CD14-positive monocyte (primary cell): ENCODE data around the gene SCN4A. TPM values are rescaled to one million over a fixed set of nuclear protein-coding genes. Genes with fewer than 3 reads are reported as not detected.
A peak's percentile ranks its signal among the peaks of the same experiment; 100 is the strongest.

Source experiments
- DNase-seq, 3 donors: peaks; one replicate each; pipeline ENCODE4 v3.0.0-alpha.2; 2011 to 2022
- H2AFZ ChIP-seq: 2 replicates; pipeline ENCODE4 v1.6.0; 2012; ENCODE audit warnings: mild to moderate bottlenecking, low read depth, low read length, inconsistent platforms; ENCODE audit not compliant: insufficient read depth, poor library complexity, severe bottlenecking
- H3K27ac ChIP-seq, 2 donors: 1 replicate in 1 of 2; 2 replicates in 1 of 2; pipeline ENCODE4 v1.5.1; 2012 to 2013; ENCODE audit warnings: low read length in 2 of 2, control low read depth in 1 of 2, inconsistent platforms in 1 of 2, low read depth in 1 of 2, mild to moderate bottlenecking in 1 of 2
- H3K27me3 ChIP-seq, 2 donors: one replicate each; pipeline versions ENCODE4 v1.6.0 to v1.6.1; 2011 to 2013; ENCODE audit warnings: low read length in 2 of 2; ENCODE audit not compliant: control insufficient read depth in 2 of 2, insufficient read depth in 2 of 2
- H3K36me3 ChIP-seq, 2 donors: replicated peaks in 1 of 2; 1 replicate in 1 of 2; 2 replicates in 1 of 2; pipeline versions ENCODE4 v1.5.1 to v1.6.1; 2012 to 2013; ENCODE audit warnings: low read length in 2 of 2, control low read depth in 1 of 2, inconsistent platforms in 1 of 2, mild to moderate bottlenecking in 1 of 2; ENCODE audit not compliant: insufficient read depth in 2 of 2, control insufficient read depth in 1 of 2
- H3K4me1 ChIP-seq, 2 donors: 1 replicate in 1 of 2; 2 replicates in 1 of 2; pipeline versions ENCODE4 v1.5.1 to v1.6.1; 2012 to 2013; ENCODE audit warnings: low read length in 2 of 2, control low read depth in 1 of 2, inconsistent platforms in 1 of 2, mild to moderate bottlenecking in 1 of 2, moderate library complexity in 1 of 2; ENCODE audit not compliant: insufficient read depth in 2 of 2, control insufficient read depth in 1 of 2
- H3K4me2 ChIP-seq: replicated peaks from 2 replicates; pipeline ENCODE3; 2012; ENCODE audit warnings: low read length, moderate library complexity, mild to moderate bottlenecking; ENCODE audit not compliant: poor library complexity, severe bottlenecking; ENCODE audit errors: extremely low read depth
- H3K4me3 ChIP-seq, 3 experiments: fragments of 200-600 bp in 1 of 3; sonication (generic) in 1 of 3; replicated peaks in 1 of 3; 1 replicate in 2 of 3; 2 replicates in 1 of 3; pipeline ENCODE4 v1.5.1; 2011 to 2013; ENCODE audit warnings: low read length in 3 of 3, mild to moderate bottlenecking in 3 of 3, control low read depth in 2 of 3, low read depth in 2 of 3, inconsistent platforms in 1 of 3, moderate library complexity in 1 of 3
- H3K79me2 ChIP-seq: 2 replicates; pipeline ENCODE4 v1.6.0; 2012; ENCODE audit warnings: mild to moderate bottlenecking, control low read depth, inconsistent platforms, low read length, moderate library complexity; ENCODE audit not compliant: insufficient read depth
- H3K9ac ChIP-seq: 2 replicates; pipeline ENCODE4 v1.6.0; 2017; ENCODE audit warnings: low read length, mild to moderate bottlenecking; ENCODE audit not compliant: insufficient read depth, poor library complexity, severe bottlenecking
- H3K9me3 ChIP-seq, 2 donors: replicated peaks in 1 of 2; 1 replicate in 1 of 2; 2 replicates in 1 of 2; pipeline versions ENCODE4 v1.5.1 to v1.6.1; 2012 to 2013; ENCODE audit warnings: low read length in 2 of 2, control low read depth in 1 of 2; ENCODE audit not compliant: control insufficient read depth in 1 of 2, insufficient read depth in 1 of 2
- H4K20me1 ChIP-seq: 2 replicates; pipeline ENCODE4 v1.6.0; 2012; ENCODE audit warnings: mild to moderate bottlenecking, low read length, control low read depth, moderate library complexity; ENCODE audit not compliant: insufficient read depth
- H3K27ac Mint-ChIP-seq, 7 donors: one replicate each; pipeline ENCODE4 v1.8.0; 2020; ENCODE audit warnings: mild to moderate bottlenecking in 7 of 7, mixed read lengths in 7 of 7, moderate library complexity in 6 of 7, inconsistent platforms in 2 of 7
- H3K27me3 Mint-ChIP-seq, 3 donors: one replicate each; pipeline ENCODE4 v1.8.0; 2021 to 2022; ENCODE audit warnings: low read depth in 3 of 3, mild to moderate bottlenecking in 3 of 3, mixed read lengths in 3 of 3, moderate library complexity in 3 of 3, inconsistent platforms in 1 of 3
- H3K36me3 Mint-ChIP-seq, 2 donors: one replicate each; pipeline ENCODE4 v1.8.0; 2020; ENCODE audit warnings: mixed read lengths in 2 of 2, inconsistent platforms in 1 of 2, mild to moderate bottlenecking in 1 of 2
- H3K4me1 Mint-ChIP-seq: one replicate; pipeline ENCODE4 v1.8.0; 2020; ENCODE audit warnings: mild to moderate bottlenecking, mixed read lengths
- H3K4me3 Mint-ChIP-seq, 2 donors: one replicate each; pipeline ENCODE4 v1.8.0; 2020; ENCODE audit warnings: mild to moderate bottlenecking in 2 of 2, mixed read lengths in 2 of 2, moderate library complexity in 1 of 2
- H3K9me3 Mint-ChIP-seq, 7 donors: one replicate each; pipeline ENCODE4 v1.8.0; 2020 to 2022; ENCODE audit warnings: mixed read lengths in 7 of 7, mild to moderate bottlenecking in 6 of 7, moderate library complexity in 6 of 7, inconsistent platforms in 2 of 7
- WGBS: methylation state at CpG from one replicate; pipeline ENCODE4 v1.1.5; 2013; ENCODE audit warnings: missing lambda C conversion rate; ENCODE audit not compliant: insufficient coverage; 5-methylcytosine and 5-hydroxymethylcytosine counted together
- intact Hi-C, 2 donors: fragments of 100-400 bp; cut with micrococcal nuclease; formaldehyde crosslinking; loops; one replicate each; pipeline versions ENCODE4 v1.15.0 to v1.15.1; 2023
- polyA plus RNA-seq, 3 donors: library from polyadenylated mRNA; depleted of rRNA in 1 of 3; unstranded in 2 of 3; stranded (reverse) in 1 of 3; fragments of 300-500 nt in 2 of 3; fragments of >200 nt in 1 of 3; fragmentation: Illumina TruSeq in 2 of 3; gene quantifications; 1 replicate in 2 of 3; 2 replicates in 1 of 3; pipeline ENCODE4 v1.2.3, GENCODE V29; 2012 to 2021
- TF ChIP-seq, protein P1 (sequence below): fragments of 200-600 bp; IDR thresholded peaks from one replicate; pipeline ENCODE4 v1.8.0; 2022; ENCODE audit warnings: antibody characterized with exemption, mild to moderate bottlenecking

Gene SCN4A
- polyA plus RNA-seq, 3 donors = not detected

DNA sequence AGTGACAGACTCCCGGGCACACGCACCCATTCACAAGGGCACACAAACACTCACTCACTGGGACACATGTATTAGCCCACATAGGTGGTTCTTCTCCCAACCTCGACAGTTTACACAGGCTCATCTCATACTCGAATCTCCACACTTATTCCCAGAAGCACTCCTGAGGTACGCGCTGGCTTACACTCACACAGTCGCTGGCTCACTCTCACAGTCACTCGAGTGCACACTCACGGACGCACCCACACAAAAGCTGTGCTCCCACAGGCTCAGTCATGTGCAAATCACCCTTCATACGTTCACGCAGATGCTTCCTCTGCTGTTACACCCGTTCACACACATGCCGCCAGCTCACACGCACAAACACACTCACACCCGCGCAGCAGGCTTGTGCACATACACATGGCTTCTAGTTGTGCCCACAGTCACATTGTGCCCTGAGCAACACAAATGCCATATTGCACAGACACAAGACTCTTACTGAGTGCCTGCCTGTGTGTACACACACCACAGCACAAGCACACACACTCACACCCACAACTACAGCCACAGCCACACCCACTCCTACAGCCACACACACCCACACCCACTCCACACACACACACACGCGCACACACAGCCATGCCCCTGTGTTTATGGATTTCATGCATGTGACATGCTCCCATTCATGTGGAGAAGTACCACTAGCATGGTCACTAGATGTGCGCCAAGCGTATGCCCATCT, 17.1 kb upstream of the SCN4A start:
- H3K9me3 Mint-ChIP-seq = peaks cover 0 to 5% (median 2%) of the 10 kb centered on the region in 7 donors
- peaks cover 24 to 29% of the 10 kb centered on the region in 2 donors for H3K4me1 ChIP-seq

DNA sequence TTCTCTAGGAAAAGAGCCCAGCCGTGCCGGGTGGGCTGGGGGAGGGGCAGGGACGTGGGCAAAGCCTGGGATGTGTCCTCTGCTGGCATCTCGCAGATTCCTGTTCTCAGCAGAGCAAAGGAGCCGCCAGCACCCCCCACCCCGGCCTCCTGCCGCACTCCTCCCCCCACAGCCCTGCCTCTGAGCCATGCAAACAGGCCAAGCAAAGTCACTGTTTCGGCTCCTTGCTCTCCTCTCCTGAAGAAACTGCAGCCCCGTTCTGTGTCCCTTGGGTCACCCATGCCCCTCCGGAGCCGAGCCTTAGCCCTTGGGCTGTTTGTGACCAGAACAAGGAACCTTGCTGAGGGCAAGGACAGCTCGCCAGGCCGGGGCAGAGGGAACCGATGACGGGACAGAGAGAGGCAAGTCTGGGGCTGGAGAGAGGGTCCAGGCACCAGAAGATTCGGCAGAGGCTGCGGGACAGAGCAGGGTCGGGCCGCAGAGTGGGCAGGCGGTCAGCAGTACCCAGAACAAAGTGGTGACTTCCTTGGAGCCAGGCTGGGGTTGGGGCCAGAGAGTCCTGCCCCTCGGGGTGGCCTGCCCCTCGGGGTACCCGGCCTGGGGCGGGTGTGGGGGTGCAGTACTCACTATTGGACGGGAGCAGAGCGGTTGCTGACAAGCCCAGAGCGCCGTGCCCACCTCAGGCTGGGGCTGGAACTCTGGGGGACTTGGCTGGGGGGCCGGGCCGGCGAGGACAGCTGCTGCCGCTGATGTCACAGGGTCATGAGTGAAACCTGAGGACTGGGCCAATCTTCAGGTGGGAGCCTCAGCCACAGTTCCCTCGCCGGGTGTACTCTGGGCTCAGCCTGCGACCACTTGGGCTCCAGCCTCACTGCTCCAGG, 16.3 kb upstream of the SCN4A start:
- H4K20me1 ChIP-seq = no peaks in the 10 kb centered on the region
- H3K79me2 ChIP-seq = no peaks in the 10 kb centered on the region
- H3K27me3 Mint-ChIP-seq = peaks cover 3 to 14% (median 13%) of the 10 kb centered on the region in 3 donors
- DNase-seq = no peak
- TF ChIP-seq, protein P1, sequence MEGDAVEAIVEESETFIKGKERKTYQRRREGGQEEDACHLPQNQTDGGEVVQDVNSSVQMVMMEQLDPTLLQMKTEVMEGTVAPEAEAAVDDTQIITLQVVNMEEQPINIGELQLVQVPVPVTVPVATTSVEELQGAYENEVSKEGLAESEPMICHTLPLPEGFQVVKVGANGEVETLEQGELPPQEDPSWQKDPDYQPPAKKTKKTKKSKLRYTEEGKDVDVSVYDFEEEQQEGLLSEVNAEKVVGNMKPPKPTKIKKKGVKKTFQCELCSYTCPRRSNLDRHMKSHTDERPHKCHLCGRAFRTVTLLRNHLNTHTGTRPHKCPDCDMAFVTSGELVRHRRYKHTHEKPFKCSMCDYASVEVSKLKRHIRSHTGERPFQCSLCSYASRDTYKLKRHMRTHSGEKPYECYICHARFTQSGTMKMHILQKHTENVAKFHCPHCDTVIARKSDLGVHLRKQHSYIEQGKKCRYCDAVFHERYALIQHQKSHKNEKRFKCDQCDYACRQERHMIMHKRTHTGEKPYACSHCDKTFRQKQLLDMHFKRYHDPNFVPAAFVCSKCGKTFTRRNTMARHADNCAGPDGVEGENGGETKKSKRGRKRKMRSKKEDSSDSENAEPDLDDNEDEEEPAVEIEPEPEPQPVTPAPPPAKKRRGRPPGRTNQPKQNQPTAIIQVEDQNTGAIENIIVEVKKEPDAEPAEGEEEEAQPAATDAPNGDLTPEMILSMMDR = no peak
- no peaks in the 10 kb centered on the region for H3K36me3 ChIP-seq
- H3K9ac ChIP-seq = no peak overlapping the region
- no peaks in the 10 kb centered on the region for H3K9me3 ChIP-seq
- H3K4me3 Mint-ChIP-seq = no peak overlapping the region
- peaks cover 44% of the 10 kb centered on the region for H3K4me1 Mint-ChIP-seq
- H3K27ac ChIP-seq = no peak overlapping the region
- no peaks in the 10 kb centered on the region for H3K36me3 Mint-ChIP-seq
- intact Hi-C loops = no loop called here
- no peaks in the 10 kb centered on the region for H3K27me3 ChIP-seq
- 91% methylated on average over 34 of the region's 35 CpGs for WGBS
- peaks cover 0 to 5% (median 2%) of the 10 kb centered on the region in 7 donors for H3K9me3 Mint-ChIP-seq
- H2AFZ ChIP-seq = no peak overlapping the region
- H3K4me2 ChIP-seq = no peak overlapping the region
- no peak overlapping the region for H3K27ac Mint-ChIP-seq
- H3K4me3 ChIP-seq = no peak overlapping the region
- H3K4me1 ChIP-seq = peaks cover 32 to 37% of the 10 kb centered on the region in 2 donors

More for the DNA sequence above, 17.1 kb upstream of the SCN4A start:
- Histone ChIP-seq H3K9ac (no peak overlapping the region), H3K4me3 (no peak overlapping the region), H3K9me3 (no peaks in the 10 kb centered on the region), H3K27ac (no peak overlapping the region), H3K27me3 (no peaks in the 10 kb centered on the region), H3K4me2 (no peak overlapping the region), H3K79me2 (no peaks in the 10 kb centered on the region), H2AFZ (no peak overlapping the region), H3K36me3 (no peaks in the 10 kb centered on the region), H4K20me1 (no peaks in the 10 kb centered on the region)
- WGBS = 93% methylated on average over 21 of the region's 21 CpGs
- H3K27ac Mint-ChIP-seq = peak overlapping the region in 1 of 7 donors; percentile 55
- peaks cover 3 to 16% (median 10%) of the 10 kb centered on the region in 3 donors for H3K27me3 Mint-ChIP-seq
- TF ChIP-seq, protein P1 = no peak
- peaks cover 37% of the 10 kb centered on the region for H3K4me1 Mint-ChIP-seq
- intact Hi-C loops = loop anchor here (5.0 kb wide), 1 partner anchor 38 kb away; no protein-coding TSS in a partner anchor
- no peak overlapping the region for H3K4me3 Mint-ChIP-seq
- no peaks in the 10 kb centered on the region for H3K36me3 Mint-ChIP-seq
- no peak for DNase-seq
